BJ (cell line): ENCODE data around the gene CCDC181. TPM values are rescaled to one million over a fixed set of nuclear protein-coding genes. Genes with fewer than 3 reads are reported as not detected.

ENCODE experiments used
- CTCF ChIA-PET: fragments of 350-600 bp; formaldehyde crosslinking; extraction: SDS; loops from one replicate; lab custom pipeline; 2021; ENCODE audit warnings: antibody characterized with exemption, inconsistent platforms; lab: Yijun Ruan, JAX
- POLR2A ChIA-PET: fragments of 300-600 bp; sonication (Branson Sonifier 250); formaldehyde crosslinking; extraction: SDS; loops from one replicate; lab custom pipeline; 2021; ENCODE audit warnings: antibody characterized with exemption; lab: Charles Lee
- DNase-seq: peaks from one replicate; pipeline ENCODE4 v3.0.0-alpha.2; 2011; ENCODE audit warnings: low read depth
- H3K27me3 ChIP-seq: 2 replicates; pipeline ENCODE4 v1.6.0; 2011; ENCODE audit warnings: low read length; ENCODE audit not compliant: control insufficient read depth, insufficient read depth
- H3K36me3 ChIP-seq: 2 replicates; pipeline ENCODE4 v1.5.1; 2011; ENCODE audit warnings: low read length; ENCODE audit not compliant: control insufficient read depth, insufficient read depth
- H3K4me3 ChIP-seq: 2 replicates; pipeline ENCODE4 v1.5.1; 2011; ENCODE audit warnings: low read depth, mild to moderate bottlenecking, control low read depth, low read length
- CTCF ChIP-seq: IDR thresholded peaks from 2 replicates; pipeline ENCODE4 v1.5.1; 2011; ENCODE audit warnings: low read depth, mild to moderate bottlenecking, control low read depth, inconsistent platforms, low read length, moderate library complexity; ENCODE audit not compliant: insufficient read depth
- polyA plus RNA-seq: library from polyadenylated mRNA; depleted of rRNA; stranded (reverse); fragments of >200 nt; gene quantifications from 2 replicates; pipeline ENCODE4 v1.2.3, GENCODE V29; 2011

The CCDC181 gene
- polyA plus RNA-seq, 1 experiment = not detected

- H3K27me3 ChIP-seq = no peaks in the 10 kb centered on the region
- peaks cover 2% of the 10 kb centered on the region; the same call in 1 of the 2 replicates for H3K36me3 ChIP-seq
- no peak for DNase-seq
- no peak for TF ChIP-seq CTCF
- CTCF ChIA-PET = interaction anchor here (1.0 kb wide), 1 partner anchor 15 kb away, joined by 4 read pairs; no protein-coding TSS in a partner anchor
- POLR2A ChIA-PET = no interaction called here
- no peak overlapping the region for H3K4me3 ChIP-seq
Measured at GRCh38 chr1:169395955-169396354, 31.3 kb downstream of the CCDC181 start.

- ChIA-PET POLR2A (no interaction called here), CTCF (no interaction called here)
- H3K4me3 ChIP-seq = no peak overlapping the region
- no peak for DNase-seq
- peaks cover 3% of the 10 kb centered on the region; the same call in 1 of the 2 replicates for H3K36me3 ChIP-seq
- TF ChIP-seq CTCF = no peak
- H3K27me3 ChIP-seq = no peaks in the 10 kb centered on the region
Measured at GRCh38 chr1:169392406-169392805, 34.9 kb downstream of the CCDC181 start.

GRCh38 chr1:169390303-169390702 lies 37.0 kb downstream of the CCDC181 start:
- ChIA-PET POLR2A (interaction anchor here (0.6 kb wide), 1 partner anchor 121 kb away, joined by 3 read pairs; no protein-coding TSS in a partner anchor), CTCF (no interaction called here)
- Histone ChIP-seq H3K36me3 (peaks cover 4% of the 10 kb centered on the region), H3K27me3 (no peaks in the 10 kb centered on the region), H3K4me3 (no peak overlapping the region)
- no peak for DNase-seq
- no peak for TF ChIP-seq CTCF

GRCh38 chr1:169387399-169387798 lies 39.9 kb downstream of the CCDC181 start:
- no peak for DNase-seq
- no peaks in the 10 kb centered on the region for H3K27me3 ChIP-seq
- H3K36me3 ChIP-seq = peaks cover 7% of the 10 kb centered on the region
- no peak for TF ChIP-seq CTCF
- ChIA-PET CTCF (no interaction called here), POLR2A (no interaction called here)
- H3K4me3 ChIP-seq = no peak overlapping the region

GRCh38 chr1:169383449-169383848 lies 43.8 kb downstream of the CCDC181 start:
- no peaks in the 10 kb centered on the region for H3K27me3 ChIP-seq
- CTCF ChIA-PET = no interaction called here
- no peak for DNase-seq
- no peak for TF ChIP-seq CTCF
- POLR2A ChIA-PET = interaction anchor here (0.5 kb wide), 1 partner anchor 10 kb away, joined by 10 read pairs; no protein-coding TSS in a partner anchor
- H3K4me3 ChIP-seq = no peak overlapping the region
- peaks cover 3% of the 10 kb centered on the region for H3K36me3 ChIP-seq
